H1 (cell line): ENCODE data around the gene SMLR1.

Experiments
- CBX8 ChIP-seq: fragments of 300-800, 300-1000 bp; sonication (generic); IDR thresholded peaks from 2 replicates; pipeline ENCODE4 v1.7.1; 2016; ENCODE audit warnings: low read depth, low read length, borderline replicate concordance
- CTCF ChIP-seq, 3 experiments: IDR thresholded peaks; 1 replicate in 2 of 3; 2 replicates in 1 of 3; pipeline versions ENCODE4 v1.5.1 to v1.6.1; 2011; ENCODE audit warnings: low read length in 3 of 3, mild to moderate bottlenecking in 3 of 3, inconsistent platforms in 2 of 3, low read depth in 1 of 3, moderate library complexity in 1 of 3; ENCODE audit not compliant: insufficient read depth in 1 of 3; ENCODE audit errors: control extremely low read depth in 1 of 3
- GABPA ChIP-seq: IDR thresholded peaks from 2 replicates; pipeline ENCODE4 v1.6.1; 2011; ENCODE audit warnings: mild to moderate bottlenecking, low read length, moderate library complexity, borderline replicate concordance; ENCODE audit not compliant: insufficient read depth
- MAX ChIP-seq: IDR thresholded peaks from 2 replicates; pipeline ENCODE4 v1.6.1; 2012; ENCODE audit warnings: inconsistent platforms
- SP2 ChIP-seq: IDR thresholded peaks from 2 replicates; pipeline ENCODE4 v1.6.1; 2012; ENCODE audit warnings: mild to moderate bottlenecking, low read length, inconsistent platforms
- TF ChIP-seq, protein P1 (sequence below): IDR thresholded peaks from 2 replicates; pipeline ENCODE4 v1.6.1; 2011; ENCODE audit warnings: low read depth, mild to moderate bottlenecking, low read length; ENCODE audit not compliant: insufficient read depth

DNA sequence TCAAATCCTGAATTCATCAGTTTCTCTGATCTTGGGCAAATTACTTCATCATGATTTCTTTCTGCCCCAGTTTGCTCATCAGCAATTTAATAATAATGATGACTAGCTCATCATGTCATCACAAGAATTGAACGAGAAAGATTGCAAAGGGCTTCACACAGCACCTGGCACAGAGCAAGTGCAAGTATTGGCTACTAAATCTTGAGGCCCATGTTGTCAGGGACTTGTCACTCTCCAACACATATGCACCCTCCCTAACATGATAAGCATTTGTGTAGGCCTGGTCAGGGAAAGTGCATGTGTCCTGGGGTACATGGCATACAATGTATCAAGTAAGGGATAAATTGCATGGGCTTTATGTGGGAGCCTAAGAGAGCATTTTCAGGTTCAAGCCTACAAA lies 6.4 kb downstream of the SMLR1 start:
- TF ChIP-seq CTCF (IDR thresholded peaks at IDR 0.05; ENCODE audit: control extremely low read depth in 1 of 3, insufficient read depth in 1 of 3, low read depth in 1 of 3, low read length in 3 of 3) (no peak), MAX (no peak), GABPA (no peak), CBX8 (no peak), SP2 (no peak)
- TF ChIP-seq, protein P1, sequence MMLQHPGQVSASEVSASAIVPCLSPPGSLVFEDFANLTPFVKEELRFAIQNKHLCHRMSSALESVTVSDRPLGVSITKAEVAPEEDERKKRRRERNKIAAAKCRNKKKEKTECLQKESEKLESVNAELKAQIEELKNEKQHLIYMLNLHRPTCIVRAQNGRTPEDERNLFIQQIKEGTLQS = no peak
